Testis (tissue), 2 donors: ENCODE measurements around the gene SECTM1.

ENCODE experiments used
- POLR2A ChIP-seq: fragments of 450-650 bp; IDR thresholded peaks from one replicate; pipeline ENCODE4 v1.6.1; 2017; ENCODE audit warnings: antibody characterized with exemption, mild to moderate bottlenecking, moderate library complexity
- TF ChIP-seq, protein P1 (sequence below), 3 experiments: fragments of 450-650 bp in 2 of 3; fragments of 200-600 bp in 1 of 3; sonication (generic) in 1 of 3; IDR thresholded peaks; one replicate each; pipeline ENCODE4 v1.5.1; 2016 to 2019; ENCODE audit warnings: antibody characterized with exemption in 3 of 3, mild to moderate bottlenecking in 2 of 3, moderate library complexity in 1 of 3

DNA sequence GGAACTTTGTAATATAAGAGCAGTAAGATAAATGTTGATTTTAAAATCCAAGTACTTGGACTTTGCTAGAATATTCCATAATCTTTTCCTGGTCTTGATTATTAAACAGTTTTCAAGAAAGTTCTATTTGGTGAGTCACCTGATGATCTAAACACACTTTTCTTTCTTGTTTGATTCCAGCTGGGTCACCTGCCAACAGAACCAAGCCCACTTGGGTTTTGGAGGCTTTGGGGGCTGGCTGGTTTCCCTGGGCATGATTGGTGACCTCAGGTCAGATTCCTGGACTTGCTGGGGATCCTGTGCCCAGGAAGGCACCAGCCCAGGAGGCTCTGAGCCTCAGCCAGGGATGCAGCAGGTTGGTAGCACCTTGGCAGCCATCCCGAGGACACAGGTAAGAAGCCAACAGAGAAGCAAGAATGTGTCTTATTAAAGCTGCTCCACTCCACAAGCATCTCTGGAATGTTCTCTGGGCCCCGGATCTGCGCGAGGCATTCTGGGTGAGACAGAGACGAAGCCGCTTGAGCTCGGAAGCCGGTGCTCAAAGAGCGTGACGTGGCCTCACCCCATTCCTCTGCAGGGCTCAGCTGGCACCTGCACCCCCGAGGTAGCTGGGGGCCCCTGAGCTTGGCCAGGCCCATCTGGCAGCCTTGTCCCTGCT lies 22.3 kb upstream of the SECTM1 start:
- TF ChIP-seq, protein P1, sequence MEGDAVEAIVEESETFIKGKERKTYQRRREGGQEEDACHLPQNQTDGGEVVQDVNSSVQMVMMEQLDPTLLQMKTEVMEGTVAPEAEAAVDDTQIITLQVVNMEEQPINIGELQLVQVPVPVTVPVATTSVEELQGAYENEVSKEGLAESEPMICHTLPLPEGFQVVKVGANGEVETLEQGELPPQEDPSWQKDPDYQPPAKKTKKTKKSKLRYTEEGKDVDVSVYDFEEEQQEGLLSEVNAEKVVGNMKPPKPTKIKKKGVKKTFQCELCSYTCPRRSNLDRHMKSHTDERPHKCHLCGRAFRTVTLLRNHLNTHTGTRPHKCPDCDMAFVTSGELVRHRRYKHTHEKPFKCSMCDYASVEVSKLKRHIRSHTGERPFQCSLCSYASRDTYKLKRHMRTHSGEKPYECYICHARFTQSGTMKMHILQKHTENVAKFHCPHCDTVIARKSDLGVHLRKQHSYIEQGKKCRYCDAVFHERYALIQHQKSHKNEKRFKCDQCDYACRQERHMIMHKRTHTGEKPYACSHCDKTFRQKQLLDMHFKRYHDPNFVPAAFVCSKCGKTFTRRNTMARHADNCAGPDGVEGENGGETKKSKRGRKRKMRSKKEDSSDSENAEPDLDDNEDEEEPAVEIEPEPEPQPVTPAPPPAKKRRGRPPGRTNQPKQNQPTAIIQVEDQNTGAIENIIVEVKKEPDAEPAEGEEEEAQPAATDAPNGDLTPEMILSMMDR (IDR thresholded peaks at IDR 0.05), result no peak
- no peak for TF ChIP-seq POLR2A
